GM12878 (cell line): Measurements from ENCODE around the gene STAC2. TPM values are rescaled to one million over a fixed set of nuclear protein-coding genes. Genes with fewer than 3 reads are reported as not detected.
A peak's percentile ranks its signal among the peaks of the same experiment; 100 is the strongest.

Experiments
- ATAC-seq: fragments of 200-7000 bp; cut with Tn5 transposase; 3 replicates; pipeline ENCODE4 v1.9.1; 2020; ENCODE audit warnings: mild to moderate bottlenecking, moderate library complexity
- BruUV-seq: library from RNA; stranded (reverse); fragments of 400-500 nt; replicated peaks from 2 replicates; lab custom pipeline; 2021; lab: Mats Ljungman, UMichigan
- CTCF ChIA-PET: fragments of 300-600 bp; sonication (Branson Sonifier 250); formaldehyde crosslinking; extraction: SDS; loops from one replicate; lab custom pipeline; 2021; ENCODE audit warnings: inconsistent platforms; lab: Yijun Ruan, JAX
- POLR2A ChIA-PET: fragments of 350-600 bp; formaldehyde crosslinking; extraction: SDS; loops from one replicate; lab custom pipeline; 2021; ENCODE audit warnings: inconsistent platforms; lab: Charles Lee
- RAD21 ChIA-PET: fragments of 300-600 bp; sonication (Branson Sonifier 250); formaldehyde crosslinking; loops from one replicate; lab custom pipeline; 2023; ENCODE audit warnings: antibody characterized with exemption; ENCODE audit not compliant: unreplicated experiment; lab: Charles Lee
- SMC1A ChIA-PET: fragments of 300-600 bp; sonication (Branson Sonifier 250); formaldehyde crosslinking; loops from one replicate; lab custom pipeline; 2023; ENCODE audit not compliant: unreplicated experiment, uncharacterized antibody; lab: Charles Lee
- DNase-seq: peaks from one replicate; pipeline ENCODE4 v3.0.0-alpha.2; 2011; ENCODE audit warnings: low read depth, low spot score
- FAIRE-seq: peaks from 3 replicates; lab custom pipeline; 2011; peaks lifted over from hg19 to GRCh38; lab: Jason Lieb, UNC
- H2AFZ ChIP-seq: 2 replicates; pipeline ENCODE4 v1.6.0; 2011; ENCODE audit warnings: low read depth, low read length, control low read depth; ENCODE audit not compliant: control insufficient read depth
- H3K27ac ChIP-seq: 2 replicates; pipeline ENCODE4 v1.5.1; 2011; ENCODE audit warnings: control low read depth; ENCODE audit not compliant: control insufficient read depth, insufficient read depth
- H3K27me3 ChIP-seq, 2 experiments: replicated peaks in 1 of 2; 2 replicates each; pipeline versions ENCODE4 v1.6.0 to v1.6.1; 2011; ENCODE audit warnings: low read length in 1 of 2; ENCODE audit not compliant: control insufficient read depth in 2 of 2, insufficient read depth in 2 of 2
- H3K36me3 ChIP-seq, 2 experiments: 2 replicates each; pipeline ENCODE4 v1.5.1; 2011; ENCODE audit warnings: low read length in 1 of 2; ENCODE audit not compliant: control insufficient read depth in 2 of 2, insufficient read depth in 2 of 2
- H3K4me1 ChIP-seq: 2 replicates; pipeline ENCODE4 v1.6.1; 2011; ENCODE audit warnings: mild to moderate bottlenecking, low read length, moderate library complexity, mixed read lengths; ENCODE audit not compliant: control insufficient read depth, insufficient read depth
- H3K4me2 ChIP-seq: 2 replicates; pipeline ENCODE4 v1.6.0; 2011; ENCODE audit warnings: control low read depth; ENCODE audit not compliant: control insufficient read depth, insufficient read depth
- H3K4me3 ChIP-seq: fragments of 200-600 bp; sonication (generic); 2 replicates; pipeline ENCODE4 v1.5.1; 2016
- H3K79me2 ChIP-seq: 2 replicates; pipeline ENCODE4 v1.6.0; 2011; ENCODE audit warnings: low read length; ENCODE audit not compliant: control insufficient read depth, insufficient read depth
- H3K9ac ChIP-seq: 2 replicates; pipeline ENCODE4 v1.8.0; 2011; ENCODE audit warnings: low read length, control low read depth, mixed read lengths; ENCODE audit not compliant: control insufficient read depth, insufficient read depth
- H3K9me3 ChIP-seq: replicated peaks from 3 replicates; pipeline ENCODE4 v1.5.1; 2011; ENCODE audit warnings: mild to moderate bottlenecking, low read length; ENCODE audit not compliant: control insufficient read depth, insufficient read depth
- H4K20me1 ChIP-seq: 2 replicates; pipeline ENCODE4 v1.6.0; 2011; ENCODE audit not compliant: control insufficient read depth, insufficient read depth
- EED ChIP-seq: sonication (generic); IDR thresholded peaks from 2 replicates; pipeline ENCODE4 v1.6.1; 2016; ENCODE audit warnings: antibody characterized with exemption, low read depth
- HDGF ChIP-seq: fragments of 450-650 bp; IDR thresholded peaks from 2 replicates; pipeline ENCODE4 v1.6.1; 2016; ENCODE audit warnings: antibody characterized with exemption
- POU2F2 ChIP-seq: IDR thresholded peaks from 3 replicates; pipeline ENCODE4 v1.6.1; 2011; ENCODE audit warnings: low read depth, mild to moderate bottlenecking, low read length, borderline replicate concordance
- RAD21 ChIP-seq: IDR thresholded peaks from 2 replicates; pipeline ENCODE4 v1.6.1; 2011; ENCODE audit warnings: mild to moderate bottlenecking, low read depth, low read length, moderate library complexity; ENCODE audit not compliant: insufficient read depth
- SMC3 ChIP-seq: IDR thresholded peaks from 2 replicates; pipeline ENCODE4 v1.6.1; 2011; ENCODE audit warnings: low read length, improper control_type of control experiment, borderline replicate concordance
- YY1 ChIP-seq: IDR thresholded peaks from 2 replicates; pipeline ENCODE4 v1.6.1; 2011; ENCODE audit warnings: low read depth, mild to moderate bottlenecking, low read length
- ZNF207 ChIP-seq: fragments of 450-650 bp; IDR thresholded peaks from 2 replicates; pipeline ENCODE4 v1.6.1; 2014; ENCODE audit warnings: antibody characterized with exemption, mild to moderate bottlenecking, borderline replicate concordance
- WGBS: methylation state at CpG from one replicate; pipeline ENCODE4 v1.1.6; 2016; ENCODE audit warnings: low lambda C conversion rate; ENCODE audit not compliant: insufficient replicate concordance, insufficient coverage; ENCODE audit errors: missing lambda C conversion rate; 5-methylcytosine and 5-hydroxymethylcytosine counted together
- in situ Hi-C: fragments of 300-500 bp; cut with MboI; formaldehyde crosslinking; loops from 9 replicates; pipeline ENCODE4 v1.14.3; 2018; ENCODE audit warnings: mixed read lengths
- intact Hi-C: fragments of 100-400 bp; cut with micrococcal nuclease; formaldehyde crosslinking; loops from one replicate; pipeline ENCODE4 v1.14.2; 2022; ENCODE audit not compliant: unreplicated experiment
- polyA plus RNA-seq, 11 experiments: library from polyadenylated mRNA; depleted of rRNA in 4 of 11; unstranded in 6 of 11; stranded (reverse) in 5 of 11; fragments of >200 nt; fragmentation: Nextera tagmentation in 4 of 11; fragmentation: Illumina TruSeq in 1 of 11; extraction: Ambion mirVana in 4 of 11; extraction: Trizol in 1 of 11; gene quantifications; 1 replicate in 1 of 11; 2 replicates in 10 of 11; pipeline versions ENCODE4 v1.2.1 to v1.2.3, GENCODE V29; 2011 to 2016; ENCODE audit warnings: inconsistent platforms in 2 of 11, missing spikeins in 2 of 11, low read depth in 1 of 11
- total RNA-seq, 4 experiments: library from RNA; depleted of rRNA in 3 of 4; stranded (reverse); fragments of >200 nt in 3 of 4; fragmentation: Illumina TruSeq in 1 of 4; extraction: Trizol in 1 of 4; gene quantifications; 2 replicates each; pipeline versions ENCODE4 v1.2.1 to v1.2.3, GENCODE V29; 2013 to 2021
- TF ChIP-seq, protein P1 (sequence below): fragments of 150-350 bp; IDR thresholded peaks from 2 replicates; pipeline ENCODE4 v1.6.1; 2016; ENCODE audit warnings: low read depth, low read length
- TF ChIP-seq, protein P2 (sequence below): fragments of 450-650 bp; IDR thresholded peaks from 2 replicates; pipeline ENCODE4 v1.6.1; 2017; ENCODE audit warnings: mild to moderate bottlenecking, moderate library complexity
- TF ChIP-seq, protein P3 (sequence below), 3 experiments: IDR thresholded peaks in 2 of 3; conservative IDR thresholded peaks in 1 of 3; 2 replicates each; pipeline ENCODE4 v1.5.1; 2011; ENCODE audit warnings: low read depth in 3 of 3, low read length in 3 of 3, mild to moderate bottlenecking in 3 of 3, control low read depth in 2 of 3, moderate library complexity in 2 of 3, inconsistent platforms in 1 of 3, mixed read lengths in 1 of 3; ENCODE audit not compliant: control insufficient read depth in 2 of 3, insufficient read depth in 1 of 3; ENCODE audit errors: extremely low read depth in 1 of 3

The STAC2 gene
- total and polyA plus RNA-seq, 10 of the 15 experiments (the other 5 are each of a cell fraction or from before 2014, with no cell fraction given) = 0.04 TPM; not detected in 9

DNA sequence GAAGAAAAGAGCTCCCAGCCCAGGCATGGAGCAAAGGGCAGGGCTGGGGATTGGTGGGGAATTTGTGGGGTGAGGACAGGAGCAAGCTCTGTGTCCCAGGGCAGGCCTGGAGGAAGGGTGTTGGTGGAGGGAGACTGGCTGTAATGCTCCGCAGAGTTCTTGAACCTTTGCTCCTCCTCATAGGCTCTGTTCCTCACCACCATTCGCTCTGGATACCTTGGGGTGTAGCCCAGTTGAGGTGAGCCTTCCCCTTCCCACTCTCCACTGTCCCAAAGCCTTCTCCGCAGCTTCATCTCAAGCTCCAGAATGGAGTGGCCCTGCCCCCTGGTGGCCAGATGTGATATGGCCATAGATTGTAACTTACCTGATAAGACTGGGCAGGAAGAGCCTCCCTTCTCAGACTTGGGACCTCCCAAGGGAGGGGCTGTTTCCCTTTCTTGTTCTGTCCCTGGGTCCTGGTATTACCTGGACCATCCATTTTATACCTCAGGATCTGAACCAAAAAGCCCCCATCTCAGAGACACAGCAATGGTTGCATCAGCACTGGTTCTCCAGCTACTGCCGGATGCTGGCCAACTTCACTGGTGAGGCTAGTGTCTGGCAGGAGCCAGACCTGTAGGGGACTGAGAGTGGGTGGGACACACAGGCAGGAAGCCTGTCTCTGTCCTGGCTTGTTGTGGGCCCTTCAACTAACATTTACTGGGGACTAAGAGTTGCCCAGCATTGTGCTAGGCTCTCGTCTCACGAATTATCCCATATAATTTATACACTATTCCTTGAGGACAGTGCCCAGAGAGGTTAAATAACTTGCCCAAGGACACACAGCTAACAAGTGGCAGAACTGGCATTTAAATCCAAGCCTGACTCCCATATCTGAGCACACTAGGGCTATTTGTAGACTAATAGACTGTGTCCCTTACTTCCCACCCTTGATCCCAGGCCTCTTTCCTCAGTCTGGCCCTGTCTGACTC lies 19.1 kb upstream of the STAC2 start:
- H3K27ac ChIP-seq = no peak overlapping the region
- H2AFZ ChIP-seq = peak overlapping the region; percentile 37; the same call in 1 of the 2 replicates
- TF ChIP-seq, protein P1, sequence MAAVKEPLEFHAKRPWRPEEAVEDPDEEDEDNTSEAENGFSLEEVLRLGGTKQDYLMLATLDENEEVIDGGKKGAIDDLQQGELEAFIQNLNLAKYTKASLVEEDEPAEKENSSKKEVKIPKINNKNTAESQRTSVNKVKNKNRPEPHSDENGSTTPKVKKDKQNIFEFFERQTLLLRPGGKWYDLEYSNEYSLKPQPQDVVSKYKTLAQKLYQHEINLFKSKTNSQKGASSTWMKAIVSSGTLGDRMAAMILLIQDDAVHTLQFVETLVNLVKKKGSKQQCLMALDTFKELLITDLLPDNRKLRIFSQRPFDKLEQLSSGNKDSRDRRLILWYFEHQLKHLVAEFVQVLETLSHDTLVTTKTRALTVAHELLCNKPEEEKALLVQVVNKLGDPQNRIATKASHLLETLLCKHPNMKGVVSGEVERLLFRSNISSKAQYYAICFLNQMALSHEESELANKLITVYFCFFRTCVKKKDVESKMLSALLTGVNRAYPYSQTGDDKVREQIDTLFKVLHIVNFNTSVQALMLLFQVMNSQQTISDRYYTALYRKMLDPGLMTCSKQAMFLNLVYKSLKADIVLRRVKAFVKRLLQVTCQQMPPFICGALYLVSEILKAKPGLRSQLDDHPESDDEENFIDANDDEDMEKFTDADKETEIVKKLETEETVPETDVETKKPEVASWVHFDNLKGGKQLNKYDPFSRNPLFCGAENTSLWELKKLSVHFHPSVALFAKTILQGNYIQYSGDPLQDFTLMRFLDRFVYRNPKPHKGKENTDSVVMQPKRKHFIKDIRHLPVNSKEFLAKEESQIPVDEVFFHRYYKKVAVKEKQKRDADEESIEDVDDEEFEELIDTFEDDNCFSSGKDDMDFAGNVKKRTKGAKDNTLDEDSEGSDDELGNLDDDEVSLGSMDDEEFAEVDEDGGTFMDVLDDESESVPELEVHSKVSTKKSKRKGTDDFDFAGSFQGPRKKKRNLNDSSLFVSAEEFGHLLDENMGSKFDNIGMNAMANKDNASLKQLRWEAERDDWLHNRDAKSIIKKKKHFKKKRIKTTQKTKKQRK = no peak
- 0 out of 2 replicates have a peak, but pooled peaks have one; percentile 3 for TF ChIP-seq EED
- TF ChIP-seq, protein P2, sequence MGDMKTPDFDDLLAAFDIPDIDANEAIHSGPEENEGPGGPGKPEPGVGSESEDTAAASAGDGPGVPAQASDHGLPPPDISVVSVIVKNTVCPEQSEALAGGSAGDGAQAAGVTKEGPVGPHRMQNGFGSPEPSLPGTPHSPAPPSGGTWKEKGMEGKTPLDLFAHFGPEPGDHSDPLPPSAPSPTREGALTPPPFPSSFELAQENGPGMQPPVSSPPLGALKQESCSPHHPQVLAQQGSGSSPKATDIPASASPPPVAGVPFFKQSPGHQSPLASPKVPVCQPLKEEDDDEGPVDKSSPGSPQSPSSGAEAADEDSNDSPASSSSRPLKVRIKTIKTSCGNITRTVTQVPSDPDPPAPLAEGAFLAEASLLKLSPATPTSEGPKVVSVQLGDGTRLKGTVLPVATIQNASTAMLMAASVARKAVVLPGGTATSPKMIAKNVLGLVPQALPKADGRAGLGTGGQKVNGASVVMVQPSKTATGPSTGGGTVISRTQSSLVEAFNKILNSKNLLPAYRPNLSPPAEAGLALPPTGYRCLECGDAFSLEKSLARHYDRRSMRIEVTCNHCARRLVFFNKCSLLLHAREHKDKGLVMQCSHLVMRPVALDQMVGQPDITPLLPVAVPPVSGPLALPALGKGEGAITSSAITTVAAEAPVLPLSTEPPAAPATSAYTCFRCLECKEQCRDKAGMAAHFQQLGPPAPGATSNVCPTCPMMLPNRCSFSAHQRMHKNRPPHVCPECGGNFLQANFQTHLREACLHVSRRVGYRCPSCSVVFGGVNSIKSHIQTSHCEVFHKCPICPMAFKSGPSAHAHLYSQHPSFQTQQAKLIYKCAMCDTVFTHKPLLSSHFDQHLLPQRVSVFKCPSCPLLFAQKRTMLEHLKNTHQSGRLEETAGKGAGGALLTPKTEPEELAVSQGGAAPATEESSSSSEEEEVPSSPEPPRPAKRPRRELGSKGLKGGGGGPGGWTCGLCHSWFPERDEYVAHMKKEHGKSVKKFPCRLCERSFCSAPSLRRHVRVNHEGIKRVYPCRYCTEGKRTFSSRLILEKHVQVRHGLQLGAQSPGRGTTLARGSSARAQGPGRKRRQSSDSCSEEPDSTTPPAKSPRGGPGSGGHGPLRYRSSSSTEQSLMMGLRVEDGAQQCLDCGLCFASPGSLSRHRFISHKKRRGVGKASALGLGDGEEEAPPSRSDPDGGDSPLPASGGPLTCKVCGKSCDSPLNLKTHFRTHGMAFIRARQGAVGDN = no peak
- peak; percentile 90 for TF ChIP-seq RAD21
- TF ChIP-seq SMC3 = peak; percentile 88
- TF ChIP-seq ZNF207 = 0 out of 2 replicates have a peak, but pooled peaks have one; percentile 45
- TF ChIP-seq, protein P3, sequence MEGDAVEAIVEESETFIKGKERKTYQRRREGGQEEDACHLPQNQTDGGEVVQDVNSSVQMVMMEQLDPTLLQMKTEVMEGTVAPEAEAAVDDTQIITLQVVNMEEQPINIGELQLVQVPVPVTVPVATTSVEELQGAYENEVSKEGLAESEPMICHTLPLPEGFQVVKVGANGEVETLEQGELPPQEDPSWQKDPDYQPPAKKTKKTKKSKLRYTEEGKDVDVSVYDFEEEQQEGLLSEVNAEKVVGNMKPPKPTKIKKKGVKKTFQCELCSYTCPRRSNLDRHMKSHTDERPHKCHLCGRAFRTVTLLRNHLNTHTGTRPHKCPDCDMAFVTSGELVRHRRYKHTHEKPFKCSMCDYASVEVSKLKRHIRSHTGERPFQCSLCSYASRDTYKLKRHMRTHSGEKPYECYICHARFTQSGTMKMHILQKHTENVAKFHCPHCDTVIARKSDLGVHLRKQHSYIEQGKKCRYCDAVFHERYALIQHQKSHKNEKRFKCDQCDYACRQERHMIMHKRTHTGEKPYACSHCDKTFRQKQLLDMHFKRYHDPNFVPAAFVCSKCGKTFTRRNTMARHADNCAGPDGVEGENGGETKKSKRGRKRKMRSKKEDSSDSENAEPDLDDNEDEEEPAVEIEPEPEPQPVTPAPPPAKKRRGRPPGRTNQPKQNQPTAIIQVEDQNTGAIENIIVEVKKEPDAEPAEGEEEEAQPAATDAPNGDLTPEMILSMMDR (IDR thresholded peaks at IDR 0.05 in 2 of 3, conservative IDR thresholded peaks at IDR 0.05 in 1 of 3; ENCODE audit: control insufficient read depth in 2 of 3, extremely low read depth in 1 of 3, insufficient read depth in 1 of 3, low read depth in 3 of 3, low read length in 3 of 3) = peak; percentile 90 to 97 (median 94); a peak in 5 of 6 replicates
- 0 out of 3 replicates have a peak, but pooled peaks have one; percentile 22 for TF ChIP-seq POU2F2
- TF ChIP-seq HDGF = peak; percentile 82; the same call in 1 of the 2 replicates
- peak; percentile 50; the same call in 1 of the 2 replicates for TF ChIP-seq YY1
- ATAC-seq (peak; percentile 96), DNase-seq (peak; percentile 40), FAIRE-seq (peak; percentile 84)
- H3K27me3 ChIP-seq = no peaks in the 10 kb centered on the region; a peak in 2 of 4 replicates
- SMC1A ChIA-PET = interaction anchor here (0.6 to 3.5 kb wide), 25 partner anchors 9 to 303 kb away, joined by 3 to 76 read pairs (median 4); partner anchors contain the start of gene RPL19
- in situ Hi-C loops = loop anchor here (5.0 kb wide), 1 partner anchor 38 kb away; no protein-coding TSS in a partner anchor
- BruUV-seq = no TSS peak
- CTCF ChIA-PET = interaction anchor here (0.6 to 21.3 kb wide), 49 partner anchors 8 to 456 kb away, joined by 3 to 658 read pairs (median 5); partner anchors contain the start of genes CDK12, LASP1NB, PLXDC1 and RPL19
- H4K20me1 ChIP-seq = no peaks in the 10 kb centered on the region
- RAD21 ChIA-PET = interaction anchor here (0.6 to 4.0 kb wide), 22 partner anchors 10 to 889 kb away, joined by 3 to 90 read pairs (median 4); partner anchors contain the start of genes ARL5C and RPL19
- peaks cover 9% of the 10 kb centered on the region for H3K4me1 ChIP-seq
- H3K9ac ChIP-seq = no peak overlapping the region
- no peaks in the 10 kb centered on the region for H3K36me3 ChIP-seq
- no peaks in the 10 kb centered on the region for H3K9me3 ChIP-seq
- H3K79me2 ChIP-seq = no peaks in the 10 kb centered on the region
- intact Hi-C loops = loop anchor here (1.0 to 5.0 kb wide), 3 partner anchors 38 to 262 kb away; partner anchors contain the start of gene PLXDC1
- H3K4me3 ChIP-seq = no peak overlapping the region
- 46% methylated on average over 6 of the region's 6 CpGs for WGBS
- H3K4me2 ChIP-seq = no peak overlapping the region
- POLR2A ChIA-PET = interaction anchor here (0.7 to 2.7 kb wide), 4 partner anchors 39 to 59 kb away, joined by 3 to 10 read pairs (median 6); partner anchors contain the start of gene RPL19
